ENCODE measurements around the gene MYZAP.

DNA sequence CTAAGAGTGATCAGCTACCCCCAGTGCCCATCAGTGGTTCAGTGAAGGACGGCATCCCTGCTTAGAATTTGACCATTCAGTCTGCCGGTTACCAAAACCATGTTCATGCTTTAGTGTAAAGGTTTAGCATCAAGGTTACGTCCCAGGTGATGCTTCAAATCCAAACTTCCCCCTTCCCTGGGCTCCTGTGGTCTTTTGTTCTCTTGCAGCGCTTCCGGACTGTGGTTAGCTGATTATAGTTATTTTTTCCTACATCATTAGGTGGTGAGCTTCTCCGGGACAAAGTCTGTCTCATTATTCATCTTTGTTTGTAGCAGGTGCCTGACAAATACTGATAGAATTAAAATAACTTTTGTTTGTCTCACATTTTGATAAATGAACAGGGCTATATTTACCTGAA is 28.3 kb upstream of the MYZAP start:
- TF ChIP-seq, protein P1, sequence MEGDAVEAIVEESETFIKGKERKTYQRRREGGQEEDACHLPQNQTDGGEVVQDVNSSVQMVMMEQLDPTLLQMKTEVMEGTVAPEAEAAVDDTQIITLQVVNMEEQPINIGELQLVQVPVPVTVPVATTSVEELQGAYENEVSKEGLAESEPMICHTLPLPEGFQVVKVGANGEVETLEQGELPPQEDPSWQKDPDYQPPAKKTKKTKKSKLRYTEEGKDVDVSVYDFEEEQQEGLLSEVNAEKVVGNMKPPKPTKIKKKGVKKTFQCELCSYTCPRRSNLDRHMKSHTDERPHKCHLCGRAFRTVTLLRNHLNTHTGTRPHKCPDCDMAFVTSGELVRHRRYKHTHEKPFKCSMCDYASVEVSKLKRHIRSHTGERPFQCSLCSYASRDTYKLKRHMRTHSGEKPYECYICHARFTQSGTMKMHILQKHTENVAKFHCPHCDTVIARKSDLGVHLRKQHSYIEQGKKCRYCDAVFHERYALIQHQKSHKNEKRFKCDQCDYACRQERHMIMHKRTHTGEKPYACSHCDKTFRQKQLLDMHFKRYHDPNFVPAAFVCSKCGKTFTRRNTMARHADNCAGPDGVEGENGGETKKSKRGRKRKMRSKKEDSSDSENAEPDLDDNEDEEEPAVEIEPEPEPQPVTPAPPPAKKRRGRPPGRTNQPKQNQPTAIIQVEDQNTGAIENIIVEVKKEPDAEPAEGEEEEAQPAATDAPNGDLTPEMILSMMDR (IDR thresholded peaks at IDR 0.05) = no peak
- TF ChIP-seq EZH2phosphoT487 (IDR thresholded peaks at IDR 0.05) = no peak

All from neural progenitor cell (in vitro differentiated cells).